Left lung (tissue), 10 donors: ENCODE results near the gene MINDY1. TPM values are rescaled to one million over a fixed set of nuclear protein-coding genes. Genes with fewer than 3 reads are reported as not detected.

Experiments used
- ATAC-seq: fragments of 200-7000 bp; cut with Tn5 transposase; one replicate; pipeline ENCODE4 v1.9.1; 2020; ENCODE audit warnings: moderate library complexity
- DNase-seq, 4 donors: peaks; one replicate each; pipeline ENCODE4 v3.0.0-alpha.2; 2013 to 2020
- H3K27ac ChIP-seq, 2 donors: fragments of 200-600 bp; sonication (generic) in 1 of 2; one replicate each; pipeline versions ENCODE4 v1.5.0 to v1.8.0; 2020 to 2021
- H3K27me3 ChIP-seq, 2 donors: fragments of 200-600 bp; sonication (generic) in 1 of 2; one replicate each; pipeline versions ENCODE4 v1.5.0 to v1.8.0; 2020 to 2021
- H3K36me3 ChIP-seq, 2 donors: fragments of 200-600 bp; sonication (generic) in 1 of 2; one replicate each; pipeline versions ENCODE4 v1.5.0 to v1.8.0; 2020 to 2021
- H3K4me1 ChIP-seq, 2 donors: fragments of 200-600 bp; one replicate each; pipeline ENCODE4 v1.8.0; 2021
- H3K4me3 ChIP-seq, 2 donors: fragments of 200-600 bp; sonication (generic) in 1 of 2; one replicate each; pipeline versions ENCODE4 v1.5.0 to v1.8.0; 2020 to 2021; ENCODE audit warnings: mild to moderate bottlenecking in 1 of 2
- H3K9me3 ChIP-seq, 2 donors: fragments of 200-600 bp; sonication (generic) in 1 of 2; one replicate each; pipeline versions ENCODE4 v1.5.0 to v1.8.0; 2020 to 2021
- CTCF ChIP-seq, 2 donors: fragments of 200-600 bp; sonication (generic) in 1 of 2; IDR thresholded peaks; one replicate each; pipeline versions ENCODE4 v1.5.0 to v1.8.0; 2021; ENCODE audit warnings: antibody characterized with exemption in 2 of 2
- intact Hi-C, 2 donors: fragments of 100-400 bp; cut with DNase I; formaldehyde crosslinking; loops; one replicate each; pipeline versions ENCODE4 v1.11.2 to v1.14.2; 2022
- polyA plus RNA-seq, 6 donors: library from polyadenylated mRNA; unstranded; fragments of 120-200 nt; gene quantifications; one replicate each; pipeline ENCODE4 v1.2.1, GENCODE V29; 2013; ENCODE audit not compliant: insufficient read length in 6 of 6
- total RNA-seq, 2 donors: library from RNA; stranded (reverse); fragmentation: NEBNext Ultra II Directional; extraction: Animal tissue kit (Norgen Biotek cat#: 25700); gene quantifications; one replicate each; pipeline ENCODE4 v1.2.1, GENCODE V29; 2021
- donor health status: DM: no; HTN: yes; CAD: no.
- donor health status: DM: no; HTN: no; CAD: no.

The MINDY1 gene
- total and polyA plus RNA-seq, 8 donors, result 26.0 to 53.8 (median 45.2) TPM

- ATAC-seq (no peak), DNase-seq (no peak)
- intact Hi-C loops, result no loop called here
- no peak for TF ChIP-seq CTCF (IDR thresholded peaks at IDR 0.05)
- H3K27ac ChIP-seq, result no peak overlapping the region
- no peaks in the 10 kb centered on the region for H3K4me1 ChIP-seq
- H3K36me3 ChIP-seq, result peaks cover 0 to 42% of the 10 kb centered on the region in 2 donors
- H3K27me3 ChIP-seq, result no peaks in the 10 kb centered on the region
- H3K9me3 ChIP-seq, result no peaks in the 10 kb centered on the region
- H3K4me3 ChIP-seq, result no peak overlapping the region
These were observed 28.5 kb upstream of the MINDY1 start for GRCh38 chr1:151035167-151035566.

- Histone ChIP-seq H3K4me1 (no peaks in the 10 kb centered on the region), H3K27me3 (no peaks in the 10 kb centered on the region), H3K27ac (no peak overlapping the region), H3K4me3 (no peak overlapping the region), H3K36me3 (peaks cover 0 to 71% of the 10 kb centered on the region in 2 donors), H3K9me3 (no peaks in the 10 kb centered on the region)
- DNase-seq (no peak), ATAC-seq (no peak)
- TF ChIP-seq CTCF (IDR thresholded peaks at IDR 0.05), result no peak
- intact Hi-C loops, result no loop called here
These were observed 25.5 kb upstream of the MINDY1 start for GRCh38 chr1:151032164-151032563.

GRCh38 chr1:151026460-151026859, 19.8 kb upstream of the MINDY1 start:
- no peak overlapping the region for H3K4me3 ChIP-seq
- no peaks in the 10 kb centered on the region for H3K9me3 ChIP-seq
- no peak overlapping the region for H3K27ac ChIP-seq
- DNase-seq, result no peak
- peaks cover 0 to 66% of the 10 kb centered on the region in 2 donors for H3K36me3 ChIP-seq
- intact Hi-C loops, result no loop called here
- H3K4me1 ChIP-seq, result peaks cover 2 to 6% of the 10 kb centered on the region in 2 donors
- H3K27me3 ChIP-seq, result no peaks in the 10 kb centered on the region
- ATAC-seq, result no peak
- TF ChIP-seq CTCF (IDR thresholded peaks at IDR 0.05), result no peak

- TF ChIP-seq CTCF (IDR thresholded peaks at IDR 0.05), result peak; percentile 52 to 79
- H3K27ac ChIP-seq, result peak overlapping the region in 1 of 2 donors; percentile 3
- intact Hi-C loops, result no loop called here
- peaks cover 0 to 58% of the 10 kb centered on the region in 2 donors for H3K36me3 ChIP-seq
- H3K4me3 ChIP-seq, result no peak overlapping the region
- H3K9me3 ChIP-seq, result no peaks in the 10 kb centered on the region
- peak; percentile 98 for ATAC-seq
- H3K4me1 ChIP-seq, result peaks cover 2 to 6% of the 10 kb centered on the region in 2 donors
- DNase-seq, result peak in 2 of 4 donors; percentile 69 to 78
- H3K27me3 ChIP-seq, result no peaks in the 10 kb centered on the region
These were observed 17.9 kb upstream of the MINDY1 start for GRCh38 chr1:151024540-151025146.

- Histone ChIP-seq H3K36me3 (peaks cover 0 to 8% of the 10 kb centered on the region in 2 donors), H3K27me3 (no peaks in the 10 kb centered on the region), H3K9me3 (no peaks in the 10 kb centered on the region), H3K4me3 (no peak overlapping the region), H3K27ac (peak overlapping the region; percentile 17 to 39), H3K4me1 (peaks cover 20 to 38% of the 10 kb centered on the region in 2 donors)
- DNase-seq (peak in 2 of 4 donors; percentile 68 to 91), ATAC-seq (peak; percentile 79)
- intact Hi-C loops, result no loop called here
- no peak for TF ChIP-seq CTCF (IDR thresholded peaks at IDR 0.05)
These were observed 6.8 kb upstream of the MINDY1 start for GRCh38 chr1:151013518-151013917.
